Astrocyte of the cerebellum (primary cell): Measurements from ENCODE around the gene CYB5R3.

Source experiments
- DNase-seq: peaks from one replicate; pipeline ENCODE4 v3.0.0-alpha.2; 2011; ENCODE audit warnings: low read depth
- H3K4me3 ChIP-seq: 2 replicates; pipeline ENCODE4 v1.5.1; 2011; ENCODE audit warnings: mild to moderate bottlenecking, low read depth, low read length, moderate library complexity
- CTCF ChIP-seq: IDR thresholded peaks from 2 replicates; pipeline ENCODE4 v1.5.1; 2012; ENCODE audit warnings: low read length, low read depth, moderate library complexity, mild to moderate bottlenecking; ENCODE audit errors: missing control alignments
- in situ Hi-C: cut with HindIII; loops from 2 replicates; pipeline ENCODE4 v1.10.0; 2017; ENCODE audit warnings: low sequenced_read_pairs

Gene CYB5R3

DNA sequence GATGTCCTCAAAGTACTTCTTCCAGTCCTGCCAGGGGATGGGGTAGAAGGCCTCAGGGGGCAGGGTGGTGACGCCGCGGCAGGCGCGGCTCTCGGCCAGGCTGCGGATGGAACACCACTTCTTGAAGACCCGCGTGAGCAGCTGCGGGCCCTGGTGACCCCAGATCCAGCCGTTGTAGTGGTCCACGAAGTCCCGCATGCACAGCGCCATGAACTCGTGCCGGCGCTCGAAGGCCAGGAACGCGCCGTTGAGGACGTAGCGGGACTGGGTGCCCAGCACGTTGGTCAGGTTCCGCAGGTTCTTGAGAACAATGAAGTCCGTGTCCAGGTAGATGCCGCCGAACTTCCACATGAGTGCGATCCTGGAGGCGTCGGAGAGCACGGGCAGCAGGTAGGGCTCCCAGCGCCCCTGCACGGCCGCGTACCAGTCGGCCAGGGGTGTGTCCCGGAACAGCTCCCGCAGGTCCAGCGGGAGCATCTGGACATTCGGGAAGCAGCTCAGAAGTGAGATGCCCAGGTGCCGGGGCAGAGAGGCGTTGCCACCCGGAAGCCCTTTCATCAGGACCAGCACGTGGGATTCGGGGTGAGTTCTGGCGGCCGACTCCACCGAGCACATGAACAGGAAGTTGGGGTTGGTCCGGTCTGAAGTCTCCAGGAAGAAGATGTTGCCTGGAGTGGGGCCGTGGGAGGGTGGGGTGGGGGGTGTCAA, 44.0 kb upstream of the CYB5R3 start:
- DNase-seq, result no peak
- in situ Hi-C loops, result no loop called here
- H3K4me3 ChIP-seq, result no peak overlapping the region
- no peak for TF ChIP-seq CTCF

- in situ Hi-C loops, result no loop called here
- H3K4me3 ChIP-seq, result no peak overlapping the region
- no peak for DNase-seq
- no peak for TF ChIP-seq CTCF
Measured at GRCh38 chr22:42692239-42693054, 43.3 kb upstream of the CYB5R3 start.

DNA sequence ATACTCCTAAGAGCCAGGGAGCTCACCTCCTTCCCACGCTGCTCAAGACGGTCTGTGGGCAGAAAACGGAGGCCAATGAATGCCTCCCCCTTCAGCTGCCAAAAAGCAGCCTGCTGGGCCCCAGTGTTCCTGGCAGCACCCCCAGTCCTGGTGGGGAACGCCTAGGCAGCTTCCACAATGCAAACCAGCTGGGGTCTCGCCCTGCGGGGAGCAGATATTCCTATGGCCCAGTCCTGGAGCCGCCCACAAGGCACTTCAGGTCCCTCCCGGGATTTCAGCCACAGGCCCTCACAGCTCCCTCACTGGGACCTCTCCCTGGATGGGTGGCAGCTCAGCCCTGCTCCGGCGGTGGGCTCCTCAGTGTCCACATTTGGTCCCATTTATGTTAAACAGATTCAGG, 42.2 kb upstream of the CYB5R3 start:
- in situ Hi-C loops, result no loop called here
- no peak overlapping the region for H3K4me3 ChIP-seq
- TF ChIP-seq CTCF, result no peak
- DNase-seq, result no peak

- in situ Hi-C loops, result no loop called here
- H3K4me3 ChIP-seq, result no peak overlapping the region
- peak; percentile 85 for DNase-seq
- TF ChIP-seq CTCF, result no peak
Measured at GRCh38 chr22:42688241-42689211, 39.3 kb upstream of the CYB5R3 start.

GRCh38 chr22:42686756-42687491, 37.7 kb upstream of the CYB5R3 start:
- DNase-seq, result no peak
- no peak overlapping the region for H3K4me3 ChIP-seq
- in situ Hi-C loops, result no loop called here
- TF ChIP-seq CTCF, result no peak
